K562 (cell line): ENCODE results near the gene SKIDA1. TPM values are rescaled to one million over a fixed set of nuclear protein-coding genes. Genes with fewer than 3 reads are reported as not detected.
A peak's percentile ranks its signal among the peaks of the same experiment; 100 is the strongest.

Source experiments
- BMI1 ChIP-seq: fragments of 150-350 bp; IDR thresholded peaks from 2 replicates; pipeline ENCODE4 v1.6.1; 2014; ENCODE audit warnings: low read length
- CBX8 ChIP-seq: fragments of 200-600 bp; sonication (generic); IDR thresholded peaks from 2 replicates; pipeline ENCODE4 v1.6.1; 2012; ENCODE audit warnings: borderline replicate concordance, mixed run types, low read depth, mild to moderate bottlenecking, moderate library complexity, mixed read lengths, low read length, control low read depth, inconsistent platforms; ENCODE audit not compliant: poor library complexity, severe bottlenecking; ENCODE audit errors: extremely low read depth
- CCAR2 ChIP-seq: fragments of 200-400 bp; formaldehyde crosslinking; IDR thresholded peaks from 2 replicates; pipeline ENCODE4 v1.6.1; 2017; ENCODE audit warnings: mild to moderate bottlenecking, low read depth, low read length
- CREBBP ChIP-seq: IDR thresholded peaks from one replicate; pipeline ENCODE4 v1.6.1; 2012; ENCODE audit warnings: low read depth, mild to moderate bottlenecking, control low read depth, inconsistent platforms, low read length
- FOXJ3 ChIP-seq: sonication (generic); formaldehyde crosslinking; IDR thresholded peaks from 2 replicates; pipeline ENCODE4 v1.4.0; 2020; ENCODE audit warnings: mild to moderate bottlenecking, missing genetic modification reagents
- HBP1 ChIP-seq: fragments of 450-650 bp; formaldehyde crosslinking; IDR thresholded peaks from 2 replicates; pipeline ENCODE4 v1.4.0; 2022; ENCODE audit warnings: missing genetic modification characterization
- ILF3 ChIP-seq: fragments of 450-650 bp; IDR thresholded peaks from 2 replicates; pipeline ENCODE4 v1.6.1; 2018; ENCODE audit warnings: antibody characterized with exemption, mild to moderate bottlenecking, moderate library complexity, borderline replicate concordance
- KDM5B ChIP-seq: fragments of 200-600 bp; sonication (generic); IDR thresholded peaks from 2 replicates; pipeline ENCODE4 v1.6.1; 2012; ENCODE audit warnings: low read depth, mild to moderate bottlenecking, moderate library complexity, low read length, control low read depth, inconsistent platforms; ENCODE audit not compliant: insufficient replicate concordance
- MBD1 ChIP-seq: fragments of 250-450 bp; sonication (Bioruptor Pico); IDR thresholded peaks from 2 replicates; pipeline ENCODE4 v1.8.0; 2022; ENCODE audit warnings: inconsistent platforms
- NR2F6 ChIP-seq: fragments of 450-650 bp; formaldehyde crosslinking; IDR thresholded peaks from 2 replicates; pipeline ENCODE4 v1.4.0; 2020; ENCODE audit warnings: mild to moderate bottlenecking
- NR3C1 ChIP-seq: sonication (generic); formaldehyde crosslinking; IDR thresholded peaks from 2 replicates; pipeline ENCODE4 v1.8.1; 2022; ENCODE audit warnings: missing genetic modification reagents
- SRSF1 ChIP-seq: fragments of 200-400 bp; formaldehyde crosslinking; IDR thresholded peaks from 2 replicates; pipeline ENCODE4 v1.6.1; 2017; ENCODE audit warnings: mild to moderate bottlenecking, low read depth, low read length, moderate library complexity
- TCF3 ChIP-seq: sonication (generic); formaldehyde crosslinking; IDR thresholded peaks from 2 replicates; pipeline ENCODE4 v1.4.0; 2020; ENCODE audit warnings: mild to moderate bottlenecking, missing genetic modification reagents
- ZBTB1 ChIP-seq: sonication (generic); formaldehyde crosslinking; IDR thresholded peaks from 2 replicates; pipeline ENCODE4 v1.8.1; 2023; ENCODE audit warnings: missing genetic modification reagents, low read depth, mild to moderate bottlenecking, borderline replicate concordance
- ZNF121 ChIP-seq: sonication (generic); formaldehyde crosslinking; conservative IDR thresholded peaks from 2 replicates; pipeline ENCODE4 v1.8.0; 2022; ENCODE audit warnings: missing genetic modification reagents
- ZNF140 ChIP-seq: fragments of 250-450 bp; sonication (Bioruptor Pico); IDR thresholded peaks from 2 replicates; pipeline ENCODE4 v1.8.0; 2021; ENCODE audit warnings: moderate library complexity, mild to moderate bottlenecking, inconsistent platforms
- ZNF224 ChIP-seq: sonication (generic); formaldehyde crosslinking; IDR thresholded peaks from 2 replicates; pipeline ENCODE4 v1.8.0; 2022; ENCODE audit warnings: mild to moderate bottlenecking, missing genetic modification reagents
- ZNF609 ChIP-seq: sonication (generic); formaldehyde crosslinking; IDR thresholded peaks from 2 replicates; pipeline ENCODE4 v1.8.1; 2023; ENCODE audit warnings: missing genetic modification reagents, mild to moderate bottlenecking, borderline replicate concordance
- ZNF707 ChIP-seq: fragments of 250-450 bp; sonication (Bioruptor Pico); conservative IDR thresholded peaks from 2 replicates; pipeline ENCODE4 v1.8.0; 2022; ENCODE audit warnings: inconsistent platforms, mild to moderate bottlenecking, moderate library complexity
- ZNF766 ChIP-seq: fragments of 200-800 bp; sonication (Bioruptor generic); conservative IDR thresholded peaks from 2 replicates; pipeline ENCODE4 v1.6.1; 2016; ENCODE audit warnings: missing genetic modification characterization, missing compliant biosample characterization
- polyA plus RNA-seq, 8 experiments: library from polyadenylated mRNA; depleted of rRNA in 4 of 8; stranded (reverse) in 5 of 8; unstranded in 3 of 8; fragments of >200 nt; fragmentation: Nextera tagmentation in 2 of 8; fragmentation: Illumina TruSeq in 1 of 8; extraction: Ambion mirVana in 2 of 8; extraction: Trizol in 1 of 8; gene quantifications; 2 replicates each; pipeline versions ENCODE4 v1.2.1 to v1.2.3, GENCODE V29; 2011 to 2014; ENCODE audit warnings: inconsistent platforms in 1 of 8, missing spikeins in 1 of 8
- total RNA-seq, 7 experiments: library from RNA; depleted of rRNA in 6 of 7; stranded (reverse); fragments of >200 nt in 6 of 7; fragmentation: Illumina TruSeq in 2 of 7; extraction: Trizol in 2 of 7; gene quantifications; 2 replicates each; pipeline versions ENCODE4 v1.2.1 to v1.2.3, GENCODE V29; 2011 to 2021; ENCODE audit warnings: low replicate concordance in 1 of 7

SKIDA1 gene
- total and polyA plus RNA-seq, 9 of the 15 experiments (the other 6 are each of a cell fraction or from before 2014, with no cell fraction given), result 0.05 to 1.1 (median 0.42) TPM

- no peak for TF ChIP-seq MBD1 (CRISPR knock-in tag)
- TF ChIP-seq ZNF140 (CRISPR knock-in tag), result no peak
- no peak for TF ChIP-seq ILF3
- TF ChIP-seq CBX8, result no peak
- TF ChIP-seq BMI1, result no peak
- no peak for TF ChIP-seq NR3C1 (CRISPR knock-in tag)
- no peak for TF ChIP-seq CCAR2
- no peak for TF ChIP-seq ZNF609 (CRISPR knock-in tag)
- no peak for TF ChIP-seq NR2F6
- no peak for TF ChIP-seq ZNF707
- TF ChIP-seq KDM5B, result peak; percentile 35
- no peak for TF ChIP-seq ZNF224
- no peak for TF ChIP-seq TCF3 (CRISPR knock-in tag)
- TF ChIP-seq ZBTB1 (CRISPR knock-in tag), result no peak
- TF ChIP-seq ZNF121, result no peak
- TF ChIP-seq CREBBP, result no peak
- 0 out of 2 replicates have a peak, but pooled peaks have one; percentile 8 for TF ChIP-seq HBP1 (CRISPR knock-in tag)
- peak; percentile 77; the same call in 1 of the 2 replicates for TF ChIP-seq ZNF766 (CRISPR knock-in tag)
- TF ChIP-seq FOXJ3 (CRISPR knock-in tag), result no peak
- TF ChIP-seq SRSF1, result no peak
Observed at GRCh38 chr10:21533467-21534279, 8.2 kb upstream of the SKIDA1 start, which contains the start of gene MLLT10 (continued).
